Thoracic aorta (tissue), 2 donors: ENCODE data around the gene ABHD2. TPM values are rescaled to one million over a fixed set of nuclear protein-coding genes. Genes with fewer than 3 reads are reported as not detected.

ENCODE experiments used
- ATAC-seq: fragments of 150-250 bp; one replicate; pipeline ENCODE4 v1.8.0; 2017; ENCODE audit warnings: low read depth; ENCODE audit not compliant: insufficient number of reproducible peaks, low FRiP score
- DNase-seq: peaks from one replicate; pipeline ENCODE4 v3.0.0-alpha.2; 2020; ENCODE audit warnings: low spot score
- H3K27ac ChIP-seq, 2 donors: fragments of 200-600 bp; sonication (generic); 1 replicate in 1 of 2; 2 replicates in 1 of 2; pipeline ENCODE4 v1.5.1; 2016; ENCODE audit warnings: mild to moderate bottlenecking in 2 of 2, moderate library complexity in 2 of 2
- H3K27me3 ChIP-seq: fragments of 200-600 bp; sonication (generic); replicated peaks from 2 replicates; pipeline ENCODE4 v1.6.0; 2016; ENCODE audit warnings: mild to moderate bottlenecking; ENCODE audit not compliant: insufficient read depth
- H3K36me3 ChIP-seq: fragments of 200-600 bp; sonication (generic); one replicate; pipeline ENCODE4 v1.5.1; 2016
- H3K4me1 ChIP-seq, 2 donors: fragments of 200-600 bp; sonication (generic); 1 replicate in 1 of 2; 2 replicates in 1 of 2; pipeline versions ENCODE4 v1.5.1 to v1.6.0; 2016; ENCODE audit warnings: low read depth in 2 of 2, mild to moderate bottlenecking in 1 of 2; ENCODE audit not compliant: control insufficient read depth in 1 of 2
- H3K4me3 ChIP-seq: fragments of 200-600 bp; sonication (generic); 2 replicates; pipeline ENCODE4 v1.5.1; 2016; ENCODE audit warnings: mild to moderate bottlenecking
- H3K9me3 ChIP-seq: fragments of 200-600 bp; sonication (generic); 2 replicates; pipeline ENCODE4 v1.5.1; 2016
- CTCF ChIP-seq: fragments of 200-600 bp; sonication (generic); IDR thresholded peaks from one replicate; pipeline ENCODE4 v1.5.1; 2019; ENCODE audit warnings: antibody characterized with exemption
- total RNA-seq, 2 donors: library from RNA; depleted of rRNA; stranded (reverse); fragments of >200 nt; gene quantifications; one replicate each; pipeline versions ENCODE4 v1.1.0 to v1.2.3, GENCODE V29; 2016

Gene ABHD2
- total RNA-seq, 2 donors from 2014 or later: 177 to 283 TPM

DNA sequence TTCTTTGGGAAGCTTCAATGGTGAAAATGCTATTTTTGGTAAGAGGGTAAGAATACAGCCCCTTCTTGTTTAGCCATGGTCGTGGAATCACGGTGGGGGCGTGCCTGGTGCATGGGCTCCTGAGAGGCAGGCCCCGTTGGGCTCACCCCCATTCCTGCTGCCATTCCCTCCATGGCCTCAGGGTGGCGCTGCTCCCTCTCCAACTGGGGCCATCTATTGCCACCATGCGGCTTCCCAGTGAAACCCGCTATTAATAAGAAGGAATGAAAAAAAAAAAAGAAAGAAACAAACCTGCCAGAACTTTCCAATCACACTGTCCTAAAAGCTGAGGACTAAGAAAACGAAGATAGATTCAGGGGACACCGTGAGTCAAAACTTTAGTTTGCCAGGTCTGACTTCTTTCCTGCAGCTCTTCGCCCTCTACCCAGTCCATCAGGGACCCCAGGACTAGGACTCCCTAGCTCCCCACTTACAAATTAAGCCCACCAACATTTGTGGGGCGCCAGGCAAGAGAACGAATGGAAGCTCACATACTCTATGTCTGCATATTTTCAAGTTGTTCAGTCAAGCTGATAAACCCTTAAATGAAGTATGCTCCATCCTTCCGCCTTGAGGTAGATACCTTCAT lies 30.6 kb upstream of the ABHD2 start:
- no peaks in the 10 kb centered on the region for H3K9me3 ChIP-seq
- H3K27me3 ChIP-seq: no peaks in the 10 kb centered on the region
- peak overlapping the region; percentile 19 to 22 for H3K27ac ChIP-seq
- DNase-seq (peak; percentile 45), ATAC-seq (peak; percentile 33)
- H3K36me3 ChIP-seq: no peaks in the 10 kb centered on the region
- peaks cover 12 to 44% of the 10 kb centered on the region in 2 donors for H3K4me1 ChIP-seq
- TF ChIP-seq CTCF: peak; percentile 98
- no peak overlapping the region for H3K4me3 ChIP-seq

- ATAC-seq: no peak
- Histone ChIP-seq H3K27ac (peak overlapping the region in 1 of 2 donors; percentile 38), H3K36me3 (no peaks in the 10 kb centered on the region), H3K9me3 (no peaks in the 10 kb centered on the region), H3K4me3 (no peak overlapping the region), H3K4me1 (peaks cover 7 to 37% of the 10 kb centered on the region in 2 donors), H3K27me3 (no peaks in the 10 kb centered on the region)
- no peak for TF ChIP-seq CTCF
- no peak for DNase-seq
Observed at GRCh38 chr15:89058376-89058775, 29.9 kb upstream of the ABHD2 start.

DNA sequence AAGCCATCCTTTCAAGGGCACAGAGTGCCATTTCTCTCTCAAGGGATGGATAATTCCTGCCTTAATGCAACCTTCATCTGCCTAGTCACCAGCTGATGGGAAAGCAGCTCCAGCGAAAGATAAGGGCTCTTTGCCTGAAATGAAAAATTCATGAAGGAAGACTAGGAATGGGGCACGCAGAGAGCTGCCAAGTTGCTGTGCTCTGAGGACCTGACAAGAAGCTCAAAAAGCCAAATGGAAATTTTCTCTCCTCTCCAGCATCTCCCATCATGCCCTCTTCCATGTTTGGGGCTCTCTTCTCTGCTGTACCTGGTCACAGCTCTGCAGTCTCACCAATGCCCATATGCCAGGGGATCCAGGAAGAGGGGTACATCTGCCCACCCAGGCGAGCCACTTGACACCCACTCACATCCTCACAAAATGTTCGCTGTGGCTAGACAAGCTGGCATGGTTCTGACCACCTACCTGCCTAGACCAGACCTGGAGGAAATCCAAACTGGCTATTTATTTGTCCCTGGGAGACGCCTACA lies 29.3 kb upstream of the ABHD2 start:
- H3K9me3 ChIP-seq: no peaks in the 10 kb centered on the region
- H3K4me3 ChIP-seq: no peak overlapping the region
- no peaks in the 10 kb centered on the region for H3K36me3 ChIP-seq
- ATAC-seq (no peak), DNase-seq (no peak)
- H3K27ac ChIP-seq: peak overlapping the region in 1 of 2 donors; percentile 38
- peaks cover 4 to 31% of the 10 kb centered on the region in 2 donors for H3K4me1 ChIP-seq
- H3K27me3 ChIP-seq: no peaks in the 10 kb centered on the region
- no peak for TF ChIP-seq CTCF

GRCh38 chr15:89066280-89066679 lies 22.0 kb upstream of the ABHD2 start:
- no peak overlapping the region for H3K27ac ChIP-seq
- H3K4me3 ChIP-seq: no peak overlapping the region
- TF ChIP-seq CTCF: no peak
- H3K36me3 ChIP-seq: no peaks in the 10 kb centered on the region
- no peaks in the 10 kb centered on the region for H3K27me3 ChIP-seq
- H3K4me1 ChIP-seq: no peaks in the 10 kb centered on the region
- ATAC-seq (no peak), DNase-seq (no peak)
- H3K9me3 ChIP-seq: peaks cover 10% of the 10 kb centered on the region

GRCh38 chr15:89067751-89068150 lies 20.5 kb upstream of the ABHD2 start:
- no peaks in the 10 kb centered on the region for H3K27me3 ChIP-seq
- peaks cover 10% of the 10 kb centered on the region for H3K9me3 ChIP-seq
- ATAC-seq (no peak), DNase-seq (no peak)
- H3K4me1 ChIP-seq: no peaks in the 10 kb centered on the region
- H3K27ac ChIP-seq: no peak overlapping the region
- TF ChIP-seq CTCF: no peak
- no peak overlapping the region for H3K4me3 ChIP-seq
- no peaks in the 10 kb centered on the region for H3K36me3 ChIP-seq
